Neural cell (in vitro differentiated cells): Measurements from ENCODE around the gene TIGD3. TPM values are rescaled to one million over a fixed set of nuclear protein-coding genes. Genes with fewer than 3 reads are reported as not detected.

ENCODE experiments used
- H2AFZ ChIP-seq: fragments of 200-600, 300-800 bp; sonication (generic), shearing (Covaris generic); 2 replicates; pipeline ENCODE4 v1.6.0; 2014; ENCODE audit warnings: low read depth, mild to moderate bottlenecking, antibody characterized with exemption, low read length, moderate library complexity
- H3F3A ChIP-seq: fragments of 200-600 bp; shearing (Covaris generic); 2 replicates; pipeline ENCODE4 v1.6.1; 2016; ENCODE audit warnings: mild to moderate bottlenecking, moderate library complexity, mixed read lengths, antibody characterized with exemption, low read length; ENCODE audit not compliant: insufficient read depth, poor library complexity, severe bottlenecking
- H3K27ac ChIP-seq: fragments of 200-600, 300-800 bp; sonication (generic), shearing (Covaris generic); 2 replicates; pipeline ENCODE4 v1.5.1; 2014; ENCODE audit warnings: mild to moderate bottlenecking, low read length, moderate library complexity
- H3K27me3 ChIP-seq: fragments of 300-800, 200-600 bp; sonication (generic), shearing (Covaris generic); 2 replicates; pipeline ENCODE4 v1.6.0; 2014; ENCODE audit warnings: mild to moderate bottlenecking, low read depth, low read length, moderate library complexity; ENCODE audit not compliant: insufficient read depth
- H3K36me3 ChIP-seq: fragments of 300-800, 200-600 bp; sonication (generic), shearing (Covaris generic); 2 replicates; pipeline ENCODE4 v1.5.1; 2014; ENCODE audit warnings: mild to moderate bottlenecking, antibody characterized with exemption, low read length, moderate library complexity; ENCODE audit not compliant: insufficient read depth
- H3K4me2 ChIP-seq: fragments of 300-800, 200-600 bp; sonication (generic), shearing (Covaris generic); 2 replicates; pipeline ENCODE4 v1.6.0; 2014; ENCODE audit warnings: mild to moderate bottlenecking, low read length
- H3K4me3 ChIP-seq: fragments of 300-800, 200-600 bp; sonication (generic), shearing (Covaris generic); 2 replicates; pipeline ENCODE4 v1.5.1; 2014; ENCODE audit warnings: mild to moderate bottlenecking, low read length, moderate library complexity
- H3K79me2 ChIP-seq: fragments of 200-600 bp; shearing (Covaris generic); replicated peaks from 2 replicates; pipeline ENCODE4 v1.6.0; 2014; ENCODE audit warnings: mild to moderate bottlenecking, low read length, moderate library complexity; ENCODE audit not compliant: insufficient read depth
- H3K9ac ChIP-seq: fragments of 300-800, 200-600 bp; sonication (generic), shearing (Covaris generic); 2 replicates; pipeline ENCODE4 v1.6.1; 2016; ENCODE audit warnings: mild to moderate bottlenecking, low read length, mixed read lengths
- H3K9me2 ChIP-seq: fragments of 200-600 bp; shearing (Covaris generic); 2 replicates; pipeline ENCODE4 v1.6.1; 2016; ENCODE audit warnings: mild to moderate bottlenecking, low read length, mixed read lengths; ENCODE audit not compliant: insufficient read depth
- H3K9me3 ChIP-seq: fragments of 200-600, 300-800 bp; sonication (generic), shearing (Covaris generic); 2 replicates; pipeline ENCODE4 v1.6.1; 2016; ENCODE audit warnings: mild to moderate bottlenecking, mixed run types, low read length, moderate library complexity, mixed read lengths
- H4K20me1 ChIP-seq: fragments of 200-600 bp; shearing (Covaris generic); 2 replicates; pipeline ENCODE4 v1.6.1; 2016; ENCODE audit warnings: mild to moderate bottlenecking, mixed run types; ENCODE audit not compliant: insufficient read depth
- CTCF ChIP-seq: fragments of 450-650 bp; IDR thresholded peaks from 2 replicates; pipeline ENCODE4 v1.5.1; 2014; ENCODE audit warnings: antibody characterized with exemption, mild to moderate bottlenecking, moderate library complexity; ENCODE audit not compliant: poor library complexity, severe bottlenecking
- EP300 ChIP-seq: fragments of 450-650 bp; conservative IDR thresholded peaks from 2 replicates; pipeline ENCODE4 v1.6.1; 2014; ENCODE audit warnings: antibody characterized with exemption, mild to moderate bottlenecking, moderate library complexity; ENCODE audit not compliant: poor library complexity, severe bottlenecking
- EZH2 ChIP-seq: fragments of 200-600, 300-800 bp; shearing (Covaris generic), sonication (generic); IDR thresholded peaks from 2 replicates; pipeline ENCODE4 v1.6.1; 2014; ENCODE audit warnings: antibody characterized with exemption, low read length, borderline replicate concordance, mild to moderate bottlenecking; ENCODE audit not compliant: insufficient read depth, poor library complexity, severe bottlenecking
- MXI1 ChIP-seq: fragments of 450-650 bp; conservative IDR thresholded peaks from 2 replicates; pipeline ENCODE4 v1.6.1; 2014; ENCODE audit warnings: antibody characterized with exemption, mild to moderate bottlenecking; ENCODE audit not compliant: poor library complexity, severe bottlenecking
- POLR2AphosphoS5 ChIP-seq: IDR thresholded peaks from 2 replicates; pipeline ENCODE4 v1.6.1; 2012
- RAD21 ChIP-seq: fragments of 450-650 bp; conservative IDR thresholded peaks from 2 replicates; pipeline ENCODE4 v1.6.1; 2014; ENCODE audit warnings: antibody characterized with exemption, mild to moderate bottlenecking, moderate library complexity
- REST ChIP-seq: IDR thresholded peaks from 2 replicates; pipeline ENCODE4 v1.6.1; 2012; ENCODE audit warnings: borderline replicate concordance
- SMC3 ChIP-seq: fragments of 450-650 bp; conservative IDR thresholded peaks from 2 replicates; pipeline ENCODE4 v1.6.1; 2014; ENCODE audit warnings: antibody characterized with exemption, mild to moderate bottlenecking, moderate library complexity; ENCODE audit not compliant: poor library complexity
- TAF1 ChIP-seq: IDR thresholded peaks from 2 replicates; pipeline ENCODE4 v1.6.1; 2012; ENCODE audit warnings: low read depth
- polyA plus RNA-seq: library from polyadenylated mRNA; depleted of rRNA; stranded (reverse); fragments of >200 nt; gene quantifications from 2 replicates; pipeline ENCODE4 v1.2.3, GENCODE V29; 2014

Gene TIGD3
- polyA plus RNA-seq, 1 donor from 2014 or later = 16.1 TPM

GRCh38 chr11:65378928-65379638 lies 24.5 kb downstream of the TIGD3 start:
- no peak for TF ChIP-seq EZH2
- TF ChIP-seq EP300 = no peak
- no peak for TF ChIP-seq SMC3
- TF ChIP-seq MXI1 = no peak
- no peak for TF ChIP-seq REST
- no peak for TF ChIP-seq RAD21
- TF ChIP-seq TAF1 = no peak
- Histone ChIP-seq H3K27ac (no peak overlapping the region), H3K4me3 (no peak overlapping the region), H4K20me1 (no peaks in the 10 kb centered on the region), H3K27me3 (no peaks in the 10 kb centered on the region), H2AFZ (no peak overlapping the region), H3F3A (no peaks in the 10 kb centered on the region), H3K79me2 (no peaks in the 10 kb centered on the region), H3K36me3 (no peaks in the 10 kb centered on the region), H3K9me3 (no peaks in the 10 kb centered on the region), H3K4me2 (no peak overlapping the region), H3K9me2 (no peaks in the 10 kb centered on the region), H3K9ac (no peak overlapping the region)

- H4K20me1 ChIP-seq = no peaks in the 10 kb centered on the region
- H3F3A ChIP-seq = no peaks in the 10 kb centered on the region
- TF ChIP-seq REST = no peak
- no peak for TF ChIP-seq SMC3
- TF ChIP-seq TAF1 = no peak
- TF ChIP-seq EZH2 = no peak
- no peak for TF ChIP-seq MXI1
- no peak for TF ChIP-seq EP300
- TF ChIP-seq POLR2AphosphoS5 = no peak
- no peak for TF ChIP-seq RAD21
- TF ChIP-seq CTCF = no peak
- no peaks in the 10 kb centered on the region for H3K36me3 ChIP-seq
- H3K4me3 ChIP-seq = no peak overlapping the region
- no peak overlapping the region for H3K9ac ChIP-seq
- H3K9me2 ChIP-seq = no peaks in the 10 kb centered on the region
- H3K27me3 ChIP-seq = no peaks in the 10 kb centered on the region
- H3K4me2 ChIP-seq = no peak overlapping the region
- no peaks in the 10 kb centered on the region for H3K79me2 ChIP-seq
- H2AFZ ChIP-seq = no peak overlapping the region
- H3K9me3 ChIP-seq = no peaks in the 10 kb centered on the region
- H3K27ac ChIP-seq = no peak overlapping the region
Measured at GRCh38 chr11:65379698-65380459, 25.3 kb downstream of the TIGD3 start.
